SK-N-MC (cell line): ENCODE data around the gene C2CD5.

ENCODE experiments used
- EZH2 ChIP-seq: fragments of 200-600 bp; sonication (generic); IDR thresholded peaks from one replicate; pipeline ENCODE4 v1.6.1; 2017; ENCODE audit warnings: antibody characterized with exemption
- FOXP2 ChIP-seq: optimal IDR thresholded peaks from 2 replicates; pipeline ENCODE3; 2011; ENCODE audit warnings: mild to moderate bottlenecking, moderate library complexity; ENCODE audit not compliant: insufficient read depth; ENCODE audit errors: extremely low read length, control extremely low read depth
- POLR2AphosphoS5 ChIP-seq: IDR thresholded peaks from 2 replicates; pipeline ENCODE4 v1.6.1; 2012; ENCODE audit warnings: mild to moderate bottlenecking, low read depth, low read length, borderline replicate concordance

DNA sequence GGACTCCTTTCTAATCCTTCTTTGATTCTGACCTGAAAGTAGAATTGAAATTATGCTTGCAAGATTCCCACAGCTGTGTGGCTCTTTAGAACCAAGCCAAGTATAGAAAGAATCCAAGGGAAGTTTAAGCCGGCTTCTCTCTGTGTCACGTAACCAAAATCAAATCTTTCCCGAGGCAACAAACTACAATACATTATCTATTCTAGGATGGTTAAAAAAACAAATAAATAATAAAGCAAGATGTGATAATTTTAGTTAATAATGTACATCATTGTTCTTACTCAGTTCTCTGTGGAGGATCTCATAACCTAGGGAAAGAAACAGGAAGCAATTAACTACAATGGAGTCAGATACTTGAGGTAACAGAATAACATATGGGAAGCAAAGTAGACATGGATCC, 131.8 kb downstream of the C2CD5 start:
- TF ChIP-seq FOXP2 (no peak), EZH2 (no peak), POLR2AphosphoS5 (no peak)
